ENCODE data around the gene OR1G1. TPM values are rescaled to one million over a fixed set of nuclear protein-coding genes. Genes with fewer than 3 reads are reported as not detected.
"Not testable (repeated sequence)": the region's sequence is repeated elsewhere in the genome, so short reads cannot be mapped to it uniquely, and the experiment has no call there.

The OR1G1 gene
- not detected in 2 replicates for total RNA-seq
- not detected for polyA plus RNA-seq (2012)

GRCh38 chr17:3127451-3127850 is at the start of gene OR1G1:
OR1G1 (minus strand) TSS chr17:3127551; CDS start chr17:3127551, 0 bp downstream.
- no peak for DNase-seq (ENCODE audit: low read depth)

DNA sequence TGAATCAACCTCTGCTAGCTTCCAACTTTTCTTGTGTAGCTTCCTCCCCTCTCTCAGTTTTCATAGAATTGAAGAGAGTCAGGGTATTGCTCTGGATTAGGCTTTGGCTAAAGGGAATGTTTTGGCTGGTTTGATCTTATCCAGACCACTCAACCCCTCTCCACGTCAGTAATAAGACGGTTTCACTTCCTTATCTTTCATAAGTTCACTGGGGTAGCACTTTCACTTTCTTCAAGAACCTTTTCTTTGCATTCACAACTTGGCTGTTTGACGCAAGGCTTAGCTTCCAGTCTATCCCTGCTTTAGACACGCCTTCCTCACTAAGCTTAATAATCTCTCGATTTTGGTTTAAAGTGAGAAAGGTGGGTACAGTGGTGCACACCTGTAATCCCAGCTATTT is 40.2 kb upstream of the OR1G1 start:
- no peak for DNase-seq (ENCODE audit: low read depth)

- no peak for DNase-seq (ENCODE audit: low read depth)
These were observed 29.9 kb upstream of the OR1G1 start for GRCh38 chr17:3157218-3157617.

DNA sequence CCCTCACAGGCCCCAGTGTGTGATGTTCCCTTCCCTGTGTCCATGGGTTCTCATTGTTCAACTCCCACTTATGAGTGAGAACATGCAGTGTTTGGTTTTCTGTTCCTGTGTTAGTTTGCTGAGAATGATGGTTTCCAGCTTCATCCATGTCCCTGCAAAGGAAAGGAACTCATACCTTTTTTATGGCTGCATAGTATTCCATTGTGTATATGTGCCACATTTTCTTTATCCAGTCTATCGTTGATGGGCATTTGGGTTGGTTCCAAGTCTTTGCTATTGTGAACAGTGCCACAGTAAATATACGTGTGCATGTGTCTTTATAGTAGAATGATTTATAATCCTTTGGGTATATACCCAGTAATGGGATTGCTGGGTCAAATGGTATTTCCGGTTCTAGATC is 10.1 kb upstream of the OR1G1 start:
- not testable (repeated sequence) for DNase-seq (ENCODE audit: low read depth)

DNA sequence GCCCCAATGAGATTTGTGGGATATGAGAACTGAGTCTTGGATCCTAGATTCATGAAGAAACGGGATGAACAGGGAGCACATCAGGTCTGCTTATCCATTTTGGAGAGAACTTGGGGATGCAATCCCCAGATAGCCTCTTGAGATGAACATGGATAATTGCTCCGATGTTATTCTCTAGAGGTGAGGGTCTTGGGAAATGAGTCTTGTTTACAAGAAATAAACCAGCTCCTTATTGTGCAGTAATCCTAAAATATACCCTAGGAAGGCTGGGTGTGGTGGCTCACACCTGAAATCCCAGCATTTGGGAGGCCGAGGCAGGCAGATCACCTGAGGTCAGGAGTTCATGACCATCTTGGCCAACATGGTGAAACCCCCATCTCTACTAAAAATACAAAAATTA is 23.0 kb downstream of the OR1G1 start, which contains the start of gene OR1D2:
Gene OR1D2, minus strand, starts transcription at position 101 of the 400 bp plus-strand sequence. CDS start 11,426 bp downstream, outside the sequence.
- no peak for DNase-seq (ENCODE audit: low read depth)

Other genes starting within 250 kb of the OR1G1 start
- gene OR1D5, start 63.9 kb downstream of the OR1G1 start, total RNA-seq, result not detected in 2 replicates
- not detected in 2 replicates for gene OR1D2, start 23.1 kb downstream of the OR1G1 start, total RNA-seq
- not detected in 2 replicates for gene OR1A2, start 70.0 kb upstream of the OR1G1 start, total RNA-seq
- not detected in 2 replicates for gene OR1A1, start 80.1 kb upstream of the OR1G1 start, total RNA-seq
- not detected in 2 replicates for gene OR3A1, start 170.8 kb upstream of the OR1G1 start, total RNA-seq